Measurements from ENCODE around the gene OSBPL2.
A peak's percentile ranks its signal among the peaks of the same experiment; 100 is the strongest.

The OSBPL2 gene

GRCh38 chr20:62237801-62238568 is at the start of gene OSBPL2:
TSS of gene OSBPL2 (plus strand) at chr20:62238521. CDS start at chr20:62256185, 17,664 bp downstream.
- peak; percentile 99 for DNase-seq

GRCh38 chr20:62190639-62191411 is 47.5 kb upstream of the OSBPL2 start:
- no peak for DNase-seq

- DNase-seq = no peak
Observed at GRCh38 chr20:62191781-62192559, 46.4 kb upstream of the OSBPL2 start.

- DNase-seq = no peak
Observed at GRCh38 chr20:62192635-62193034, 45.7 kb upstream of the OSBPL2 start.

GRCh38 chr20:62193079-62194025 is 45.0 kb upstream of the OSBPL2 start:
- no peak for DNase-seq

- DNase-seq = no peak
Observed at GRCh38 chr20:62195075-62195405, 43.3 kb upstream of the OSBPL2 start.

GRCh38 chr20:62195736-62196135 is 42.6 kb upstream of the OSBPL2 start:
- no peak for DNase-seq

- DNase-seq = no peak
Observed at GRCh38 chr20:62196286-62196685, 42.0 kb upstream of the OSBPL2 start.

- DNase-seq = no peak
Observed at GRCh38 chr20:62197311-62197710, 41.0 kb upstream of the OSBPL2 start.

GRCh38 chr20:62197801-62198200 is 40.5 kb upstream of the OSBPL2 start:
- DNase-seq = no peak

- no peak for DNase-seq
Observed at GRCh38 chr20:62198496-62198895, 39.8 kb upstream of the OSBPL2 start.

- no peak for DNase-seq
Observed at GRCh38 chr20:62198931-62199330, 39.4 kb upstream of the OSBPL2 start.

- DNase-seq = no peak
Observed at GRCh38 chr20:62200491-62201172, 37.7 kb upstream of the OSBPL2 start.

- no peak for DNase-seq
Observed at GRCh38 chr20:62201173-62202082, 36.9 kb upstream of the OSBPL2 start.

- DNase-seq = no peak
Observed at GRCh38 chr20:62202083-62202395, 36.3 kb upstream of the OSBPL2 start.

GRCh38 chr20:62202676-62203377 is 35.5 kb upstream of the OSBPL2 start:
- no peak for DNase-seq

GRCh38 chr20:62203378-62204030 is 34.8 kb upstream of the OSBPL2 start:
- DNase-seq = no peak

- DNase-seq = no peak
Observed at GRCh38 chr20:62205618-62206387, 32.5 kb upstream of the OSBPL2 start.

GRCh38 chr20:62206388-62206775 is 31.9 kb upstream of the OSBPL2 start:
- DNase-seq = no peak

Measured in hematopoietic multipotent progenitor cell treated with erythropoietin and hydrocortisone succinate and interleukin-3 and kit ligand, for 4 days (in vitro differentiated cells).